ENCODE data around the gene EMB. TPM values are rescaled to one million over a fixed set of nuclear protein-coding genes. Genes with fewer than 3 reads are reported as not detected.
"Not testable (repeated sequence)": the region's sequence is repeated elsewhere in the genome, so short reads cannot be mapped to it uniquely, and the experiment has no call there.

The EMB gene
- total RNA-seq, 2 donors from 2014 or later = 22.4 to 23.9 TPM

GRCh38 chr5:50435168-50435567, 5.9 kb downstream of the EMB start:
- no peaks in the 10 kb centered on the region for H3K9me3 ChIP-seq
- no peaks in the 10 kb centered on the region for H3K36me3 ChIP-seq
- no peak for DNase-seq (ENCODE audit: low spot score)
- H3K4me3 ChIP-seq = no peak overlapping the region
- no peak overlapping the region for H3K27ac ChIP-seq
- intact Hi-C loops (cut with DNase I) = no loop called here
- TF ChIP-seq CTCF (IDR thresholded peaks at IDR 0.05) = no peak
- TF ChIP-seq POLR2AphosphoS5 (IDR thresholded peaks at IDR 0.05) = no peak
- no peak for TF ChIP-seq POLR2A (IDR thresholded peaks at IDR 0.05)
- H3K4me1 ChIP-seq (replicated peaks) = no peaks in the 10 kb centered on the region
- WGBS = 82% methylated on average over 3 of the region's 3 CpGs
- H3K27me3 ChIP-seq (replicated peaks; ENCODE audit: insufficient read depth) = no peaks in the 10 kb centered on the region

- H3K27me3 ChIP-seq (replicated peaks; ENCODE audit: insufficient read depth); DNase-seq (ENCODE audit: low spot score); H3K4me3 ChIP-seq; H3K9me3 ChIP-seq; H3K36me3 ChIP-seq; H3K4me1 ChIP-seq (replicated peaks); intact Hi-C loops (cut with DNase I); H3K27ac ChIP-seq: not testable (repeated sequence)
- WGBS = 28% methylated on average over 3 of the region's 3 CpGs
These were observed 9.8 kb downstream of the EMB start for GRCh38 chr5:50431133-50431904.

- H3K36me3 ChIP-seq; DNase-seq (ENCODE audit: low spot score); H3K4me1 ChIP-seq (replicated peaks); H3K27ac ChIP-seq; H3K9me3 ChIP-seq; intact Hi-C loops (cut with DNase I); H3K27me3 ChIP-seq (replicated peaks; ENCODE audit: insufficient read depth); H3K4me3 ChIP-seq: not testable (repeated sequence)
- WGBS = 58% methylated on average over 3 of the region's 3 CpGs
These were observed 17.8 kb downstream of the EMB start for GRCh38 chr5:50423100-50423799.

GRCh38 chr5:50421184-50421950, 19.7 kb downstream of the EMB start:
- DNase-seq (ENCODE audit: low spot score) = not testable (repeated sequence)
- WGBS = 95% methylated on average over 7 of the region's 7 CpGs

GRCh38 chr5:50420343-50420935, 20.6 kb downstream of the EMB start:
- H3K27ac ChIP-seq = no peak overlapping the region
- no peaks in the 10 kb centered on the region for H3K27me3 ChIP-seq (replicated peaks; ENCODE audit: insufficient read depth)
- intact Hi-C loops (cut with DNase I) = no loop called here
- no peaks in the 10 kb centered on the region for H3K9me3 ChIP-seq
- WGBS = 29% methylated on average over 5 of the region's 5 CpGs
- no peaks in the 10 kb centered on the region for H3K36me3 ChIP-seq
- H3K4me3 ChIP-seq = no peak overlapping the region
- H3K4me1 ChIP-seq (replicated peaks) = no peaks in the 10 kb centered on the region
- TF ChIP-seq CTCF (IDR thresholded peaks at IDR 0.05) (no peak), POLR2A (IDR thresholded peaks at IDR 0.05) (no peak), POLR2AphosphoS5 (IDR thresholded peaks at IDR 0.05) (peak; percentile 5)
- DNase-seq (ENCODE audit: low spot score) = no peak

More at GRCh38 chr5:50421184-50421950, 19.7 kb downstream of the EMB start:
- H3K27me3 ChIP-seq (replicated peaks; ENCODE audit: insufficient read depth); H3K4me3 ChIP-seq; intact Hi-C loops (cut with DNase I); H3K4me1 ChIP-seq (replicated peaks); H3K36me3 ChIP-seq; H3K9me3 ChIP-seq; H3K27ac ChIP-seq: not testable (repeated sequence)

- 85% methylated on average over 6 of the region's 6 CpGs for WGBS
- intact Hi-C loops (cut with DNase I) = not testable (repeated sequence)
These were observed 21.4 kb downstream of the EMB start for GRCh38 chr5:50419656-50420055.

GRCh38 chr5:50416637-50417036, 24.5 kb downstream of the EMB start:
- H3K9me3 ChIP-seq; H3K27ac ChIP-seq; H3K36me3 ChIP-seq; H3K4me3 ChIP-seq; H3K4me1 ChIP-seq (replicated peaks); intact Hi-C loops (cut with DNase I); H3K27me3 ChIP-seq (replicated peaks; ENCODE audit: insufficient read depth); DNase-seq (ENCODE audit: low spot score): not testable (repeated sequence)
- WGBS = 40% methylated on average over 3 of the region's 3 CpGs

More at GRCh38 chr5:50419656-50420055, 21.4 kb downstream of the EMB start:
- not testable (repeated sequence) for DNase-seq (ENCODE audit: low spot score); H3K27me3 ChIP-seq (replicated peaks; ENCODE audit: insufficient read depth); H3K36me3 ChIP-seq; H3K4me3 ChIP-seq; H3K4me1 ChIP-seq (replicated peaks); H3K9me3 ChIP-seq; H3K27ac ChIP-seq
